ENCODE data around the gene CCDC82.

Gene CCDC82

GRCh38 chr11:96333191-96333719 lies 56.5 kb downstream of the CCDC82 start:
- no peaks in the 10 kb centered on the region for H3F3A ChIP-seq (ENCODE audit: control insufficient read depth, insufficient read depth)

GRCh38 chr11:96332126-96332771 lies 57.5 kb downstream of the CCDC82 start:
- Histone ChIP-seq H3K9me2 (replicated peaks; ENCODE audit: control insufficient read depth, low read length) (no peaks in the 10 kb centered on the region), H3F3A (ENCODE audit: control insufficient read depth, insufficient read depth) (no peaks in the 10 kb centered on the region), H3K4me2 (ENCODE audit: low read length) (no peak overlapping the region), H3K27ac (ENCODE audit: low read depth, low read length) (no peak overlapping the region), H3K79me2 (ENCODE audit: control insufficient read depth, low read length) (no peaks in the 10 kb centered on the region), H4K20me1 (ENCODE audit: control insufficient read depth, insufficient read depth, low read depth, low read length) (no peaks in the 10 kb centered on the region), H3K4me3 (ENCODE audit: low read length) (no peak overlapping the region), H3K36me3 (ENCODE audit: control insufficient read depth, low read length) (no peaks in the 10 kb centered on the region), H3K27me3 (ENCODE audit: control insufficient read depth, low read length) (no peaks in the 10 kb centered on the region), H3K4me1 (ENCODE audit: control insufficient read depth, low read length) (no peaks in the 10 kb centered on the region), H3K9me3 (ENCODE audit: control insufficient read depth, insufficient read depth, low read length) (no peaks in the 10 kb centered on the region)
- no peak for TF ChIP-seq EZH2phosphoT487 (IDR thresholded peaks at IDR 0.05; ENCODE audit: borderline replicate concordance, low read length)
- no peak for TF ChIP-seq CTCF (IDR thresholded peaks at IDR 0.05; ENCODE audit: low read depth, low read length, poor library complexity, severe bottlenecking)

More at GRCh38 chr11:96333191-96333719, 56.5 kb downstream of the CCDC82 start:
- H3K4me1 ChIP-seq (ENCODE audit: control insufficient read depth, low read length): no peaks in the 10 kb centered on the region
- H3K9me3 ChIP-seq (ENCODE audit: control insufficient read depth, insufficient read depth, low read length): no peaks in the 10 kb centered on the region
- TF ChIP-seq EZH2phosphoT487 (IDR thresholded peaks at IDR 0.05; ENCODE audit: borderline replicate concordance, low read length) (no peak), CTCF (IDR thresholded peaks at IDR 0.05; ENCODE audit: low read depth, low read length, poor library complexity, severe bottlenecking) (no peak)
- no peak overlapping the region for H3K4me2 ChIP-seq (ENCODE audit: low read length)
- H3K27me3 ChIP-seq (ENCODE audit: control insufficient read depth, low read length): no peaks in the 10 kb centered on the region
- no peak overlapping the region for H3K4me3 ChIP-seq (ENCODE audit: low read length)
- H4K20me1 ChIP-seq (ENCODE audit: control insufficient read depth, insufficient read depth, low read depth, low read length): no peaks in the 10 kb centered on the region
- H3K9me2 ChIP-seq (replicated peaks; ENCODE audit: control insufficient read depth, low read length): no peaks in the 10 kb centered on the region
- H3K36me3 ChIP-seq (ENCODE audit: control insufficient read depth, low read length): no peaks in the 10 kb centered on the region
- no peak overlapping the region for H3K27ac ChIP-seq (ENCODE audit: low read depth, low read length)
- no peaks in the 10 kb centered on the region for H3K79me2 ChIP-seq (ENCODE audit: control insufficient read depth, low read length)

- no peak overlapping the region for H3K4me2 ChIP-seq (ENCODE audit: low read length)
- no peaks in the 10 kb centered on the region for H3K36me3 ChIP-seq (ENCODE audit: control insufficient read depth, low read length)
- no peaks in the 10 kb centered on the region for H3K79me2 ChIP-seq (ENCODE audit: control insufficient read depth, low read length)
- H3K4me3 ChIP-seq (ENCODE audit: low read length): no peak overlapping the region
- H3K27ac ChIP-seq (ENCODE audit: low read depth, low read length): no peak overlapping the region
- H3K27me3 ChIP-seq (ENCODE audit: control insufficient read depth, low read length): no peaks in the 10 kb centered on the region
- H3K9me3 ChIP-seq (ENCODE audit: control insufficient read depth, insufficient read depth, low read length): no peaks in the 10 kb centered on the region
- no peaks in the 10 kb centered on the region for H3F3A ChIP-seq (ENCODE audit: control insufficient read depth, insufficient read depth)
- H3K9me2 ChIP-seq (replicated peaks; ENCODE audit: control insufficient read depth, low read length): no peaks in the 10 kb centered on the region
- TF ChIP-seq CTCF (IDR thresholded peaks at IDR 0.05; ENCODE audit: low read depth, low read length, poor library complexity, severe bottlenecking) (no peak), EZH2phosphoT487 (IDR thresholded peaks at IDR 0.05; ENCODE audit: borderline replicate concordance, low read length) (no peak)
- no peaks in the 10 kb centered on the region for H4K20me1 ChIP-seq (ENCODE audit: control insufficient read depth, insufficient read depth, low read depth, low read length)
- H3K4me1 ChIP-seq (ENCODE audit: control insufficient read depth, low read length): no peaks in the 10 kb centered on the region
These were observed 58.0 kb downstream of the CCDC82 start for GRCh38 chr11:96331699-96332116.

Measured in DOHH2 (cell line).